HUES48 (cell line): ENCODE measurements around the gene OXA1L.
"Not testable (repeated sequence)": the region's sequence is repeated elsewhere in the genome, so short reads cannot be mapped to it uniquely, and the experiment has no call there.

Source experiments
- H3K27ac ChIP-seq: one replicate; pipeline ENCODE4 v1.7.0; 2013; ENCODE audit warnings: low read depth, low read length, inconsistent platforms
- H3K27me3 ChIP-seq: 2 replicates; pipeline ENCODE4 v1.6.1; 2013; ENCODE audit warnings: mild to moderate bottlenecking, low read length; ENCODE audit not compliant: control insufficient read depth, insufficient read depth
- H3K36me3 ChIP-seq: 2 replicates; pipeline ENCODE4 v1.6.1; 2013; ENCODE audit warnings: low read length; ENCODE audit not compliant: control insufficient read depth, insufficient read depth
- H3K4me1 ChIP-seq: 2 replicates; pipeline ENCODE4 v1.6.1; 2013; ENCODE audit warnings: mild to moderate bottlenecking, low read length; ENCODE audit not compliant: control insufficient read depth, insufficient read depth
- H3K4me3 ChIP-seq: 2 replicates; pipeline ENCODE4 v1.5.1; 2013; ENCODE audit warnings: mild to moderate bottlenecking, low read depth, low read length
- H3K9ac ChIP-seq: 2 replicates; pipeline ENCODE4 v1.6.1; 2013; ENCODE audit warnings: mild to moderate bottlenecking, low read depth, low read length, moderate library complexity
- H3K9me3 ChIP-seq: 2 replicates; pipeline ENCODE4 v1.6.1; 2013; ENCODE audit warnings: low read length; ENCODE audit not compliant: control insufficient read depth, insufficient read depth

Gene OXA1L

GRCh38 chr14:22737052-22737451, 29.4 kb upstream of the OXA1L start:
- Histone ChIP-seq H3K27me3 (no peaks in the 10 kb centered on the region), H3K27ac (no peak overlapping the region)

GRCh38 chr14:22739423-22739822, 27.1 kb upstream of the OXA1L start:
- no peak overlapping the region for H3K9ac ChIP-seq
- no peaks in the 10 kb centered on the region for H3K36me3 ChIP-seq
- no peaks in the 10 kb centered on the region for H3K27me3 ChIP-seq
- 0 out of 2 replicates have a peak, but pooled peaks cover 4% of the 10 kb centered on the region for H3K9me3 ChIP-seq
- peak overlapping the region; percentile 35 for H3K27ac ChIP-seq
- no peaks in the 10 kb centered on the region for H3K4me1 ChIP-seq
- no peak overlapping the region for H3K4me3 ChIP-seq

More at GRCh38 chr14:22737052-22737451, 29.4 kb upstream of the OXA1L start:
- Histone ChIP-seq H3K9me3 (0 out of 2 replicates have a peak, but pooled peaks cover 4% of the 10 kb centered on the region), H3K9ac (no peak overlapping the region), H3K36me3 (no peaks in the 10 kb centered on the region), H3K4me3 (no peak overlapping the region), H3K4me1 (no peaks in the 10 kb centered on the region)

GRCh38 chr14:22740020-22740419, 26.5 kb upstream of the OXA1L start:
- Histone ChIP-seq H3K4me1 (no peaks in the 10 kb centered on the region), H3K36me3 (no peaks in the 10 kb centered on the region), H3K4me3 (no peak overlapping the region), H3K9ac (no peak overlapping the region), H3K27me3 (no peaks in the 10 kb centered on the region), H3K9me3 (0 out of 2 replicates have a peak, but pooled peaks cover 4% of the 10 kb centered on the region), H3K27ac (peak overlapping the region; percentile 35)

GRCh38 chr14:22747769-22748168, 18.7 kb upstream of the OXA1L start:
- H3K4me3 ChIP-seq, result no peak overlapping the region
- no peaks in the 10 kb centered on the region for H3K36me3 ChIP-seq
- no peaks in the 10 kb centered on the region for H3K27me3 ChIP-seq
- H3K27ac ChIP-seq, result no peak overlapping the region
- no peaks in the 10 kb centered on the region for H3K9me3 ChIP-seq
- no peaks in the 10 kb centered on the region for H3K4me1 ChIP-seq
- H3K9ac ChIP-seq, result no peak overlapping the region

GRCh38 chr14:22748206-22748605, 18.3 kb upstream of the OXA1L start:
- no peak overlapping the region for H3K9ac ChIP-seq
- no peaks in the 10 kb centered on the region for H3K36me3 ChIP-seq
- H3K27me3 ChIP-seq, result no peaks in the 10 kb centered on the region
- no peak overlapping the region for H3K27ac ChIP-seq
- no peaks in the 10 kb centered on the region for H3K9me3 ChIP-seq
- no peaks in the 10 kb centered on the region for H3K4me1 ChIP-seq
- no peak overlapping the region for H3K4me3 ChIP-seq

GRCh38 chr14:22748631-22749068, 17.8 kb upstream of the OXA1L start:
- no peak overlapping the region for H3K4me3 ChIP-seq
- H3K9me3 ChIP-seq, result no peaks in the 10 kb centered on the region
- H3K36me3 ChIP-seq, result no peaks in the 10 kb centered on the region

GRCh38 chr14:22752422-22752821, 14.1 kb upstream of the OXA1L start:
- no peaks in the 10 kb centered on the region for H3K9me3 ChIP-seq
- H3K4me3 ChIP-seq, result no peak overlapping the region
- H3K9ac ChIP-seq, result no peak overlapping the region
- H3K27me3 ChIP-seq, result no peaks in the 10 kb centered on the region
- H3K36me3 ChIP-seq, result no peaks in the 10 kb centered on the region
- H3K27ac ChIP-seq, result no peak overlapping the region
- H3K4me1 ChIP-seq, result no peaks in the 10 kb centered on the region

More at GRCh38 chr14:22748631-22749068, 17.8 kb upstream of the OXA1L start:
- H3K4me1 ChIP-seq, result no peaks in the 10 kb centered on the region
- H3K9ac ChIP-seq, result no peak overlapping the region
- H3K27me3 ChIP-seq, result no peaks in the 10 kb centered on the region
- H3K27ac ChIP-seq, result no peak overlapping the region

GRCh38 chr14:22753586-22753985, 12.9 kb upstream of the OXA1L start:
- Histone ChIP-seq H3K36me3 (no peaks in the 10 kb centered on the region), H3K9ac (no peak overlapping the region), H3K4me3 (no peak overlapping the region), H3K27me3 (no peaks in the 10 kb centered on the region), H3K4me1 (no peaks in the 10 kb centered on the region), H3K9me3 (no peaks in the 10 kb centered on the region), H3K27ac (no peak overlapping the region)

- not testable (repeated sequence) for H3K4me1 ChIP-seq, H3K27ac ChIP-seq, H3K36me3 ChIP-seq, H3K4me3 ChIP-seq, H3K27me3 ChIP-seq, H3K9me3 ChIP-seq, H3K9ac ChIP-seq
Observed at GRCh38 chr14:22757972-22758650, 8.4 kb upstream of the OXA1L start.

GRCh38 chr14:22761734-22762133, 4.8 kb upstream of the OXA1L start:
- Histone ChIP-seq H3K27ac (no peak overlapping the region), H3K4me3 (no peak overlapping the region), H3K4me1 (peaks cover 4% of the 10 kb centered on the region; the same call in 1 of the 2 replicates), H3K9me3 (no peaks in the 10 kb centered on the region), H3K9ac (no peak overlapping the region), H3K36me3 (no peaks in the 10 kb centered on the region), H3K27me3 (no peaks in the 10 kb centered on the region)

GRCh38 chr14:22764382-22764781, 2.1 kb upstream of the OXA1L start:
- no peak overlapping the region for H3K4me3 ChIP-seq

More at GRCh38 chr14:22764382-22764781, 2.1 kb upstream of the OXA1L start:
- no peak overlapping the region for H3K9ac ChIP-seq
- peaks cover 18% of the 10 kb centered on the region for H3K36me3 ChIP-seq
- H3K4me1 ChIP-seq, result peaks cover 8% of the 10 kb centered on the region
- H3K27ac ChIP-seq, result no peak overlapping the region
- H3K9me3 ChIP-seq, result no peaks in the 10 kb centered on the region
- no peaks in the 10 kb centered on the region for H3K27me3 ChIP-seq
